GM12875 (cell line): ENCODE data around the gene RIMS1.

Source experiments
- H3K4me3 ChIP-seq: one replicate; pipeline ENCODE4 v1.5.1; 2011; ENCODE audit warnings: low read depth, low read length, control low read depth
- TF ChIP-seq, protein P1 (sequence below): IDR thresholded peaks from 2 replicates; pipeline ENCODE4 v1.5.1; 2011; ENCODE audit warnings: low read depth, mild to moderate bottlenecking, control low read depth, inconsistent platforms, low read length, moderate library complexity, borderline replicate concordance; ENCODE audit not compliant: insufficient read depth

RIMS1 gene, protein sequence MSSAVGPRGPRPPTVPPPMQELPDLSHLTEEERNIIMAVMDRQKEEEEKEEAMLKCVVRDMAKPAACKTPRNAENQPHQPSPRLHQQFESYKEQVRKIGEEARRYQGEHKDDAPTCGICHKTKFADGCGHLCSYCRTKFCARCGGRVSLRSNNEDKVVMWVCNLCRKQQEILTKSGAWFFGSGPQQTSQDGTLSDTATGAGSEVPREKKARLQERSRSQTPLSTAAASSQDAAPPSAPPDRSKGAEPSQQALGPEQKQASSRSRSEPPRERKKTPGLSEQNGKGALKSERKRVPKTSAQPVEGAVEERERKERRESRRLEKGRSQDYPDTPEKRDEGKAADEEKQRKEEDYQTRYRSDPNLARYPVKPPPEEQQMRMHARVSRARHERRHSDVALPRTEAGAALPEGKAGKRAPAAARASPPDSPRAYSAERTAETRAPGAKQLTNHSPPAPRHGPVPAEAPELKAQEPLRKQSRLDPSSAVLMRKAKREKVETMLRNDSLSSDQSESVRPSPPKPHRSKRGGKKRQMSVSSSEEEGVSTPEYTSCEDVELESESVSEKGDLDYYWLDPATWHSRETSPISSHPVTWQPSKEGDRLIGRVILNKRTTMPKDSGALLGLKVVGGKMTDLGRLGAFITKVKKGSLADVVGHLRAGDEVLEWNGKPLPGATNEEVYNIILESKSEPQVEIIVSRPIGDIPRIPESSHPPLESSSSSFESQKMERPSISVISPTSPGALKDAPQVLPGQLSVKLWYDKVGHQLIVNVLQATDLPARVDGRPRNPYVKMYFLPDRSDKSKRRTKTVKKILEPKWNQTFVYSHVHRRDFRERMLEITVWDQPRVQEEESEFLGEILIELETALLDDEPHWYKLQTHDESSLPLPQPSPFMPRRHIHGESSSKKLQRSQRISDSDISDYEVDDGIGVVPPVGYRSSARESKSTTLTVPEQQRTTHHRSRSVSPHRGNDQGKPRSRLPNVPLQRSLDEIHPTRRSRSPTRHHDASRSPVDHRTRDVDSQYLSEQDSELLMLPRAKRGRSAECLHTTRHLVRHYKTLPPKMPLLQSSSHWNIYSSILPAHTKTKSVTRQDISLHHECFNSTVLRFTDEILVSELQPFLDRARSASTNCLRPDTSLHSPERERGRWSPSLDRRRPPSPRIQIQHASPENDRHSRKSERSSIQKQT (N-terminal part only)

DNA sequence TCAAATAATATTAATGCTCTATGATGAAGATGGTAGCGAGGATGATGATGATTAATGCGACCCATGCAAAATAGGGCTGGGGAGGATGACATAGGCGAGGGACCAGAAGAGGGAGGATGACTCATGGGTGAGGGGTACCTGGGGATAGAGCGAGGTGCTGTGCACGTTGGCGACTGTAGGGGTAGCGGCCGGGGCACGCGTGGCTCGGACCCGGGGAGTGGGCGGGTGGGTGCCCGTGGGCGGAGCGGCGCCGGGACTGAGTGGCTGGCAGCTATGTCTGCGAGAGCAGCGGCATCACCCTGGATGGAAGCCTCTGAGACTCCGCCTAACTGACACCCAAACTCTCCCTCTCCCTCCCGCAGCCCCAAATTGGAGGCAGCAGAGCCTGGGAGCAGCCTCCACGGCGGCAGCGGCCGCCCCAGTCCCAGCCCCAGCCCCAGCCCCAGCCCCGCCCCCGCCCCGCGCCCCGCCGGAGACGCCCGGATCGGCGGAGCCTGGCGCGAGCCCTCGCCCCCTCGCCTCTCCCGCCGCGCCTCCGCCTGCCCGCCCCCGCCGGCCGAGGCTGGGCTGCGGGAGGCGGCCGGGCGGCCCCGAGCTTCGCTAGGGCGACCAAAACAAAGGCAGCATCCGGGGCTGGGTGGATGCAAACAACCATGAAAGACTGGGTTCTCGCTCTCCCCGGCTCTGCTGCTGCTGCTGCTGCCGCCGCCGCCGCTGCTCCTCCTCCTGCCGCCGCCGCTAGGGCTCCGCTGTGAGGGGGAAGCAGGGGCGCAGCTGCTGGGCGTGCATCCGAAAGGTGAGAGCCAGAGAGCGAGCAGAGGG, at the start of gene RIMS1:
TSS of gene RIMS1 (plus strand) at position 367 of the 822 bp plus-strand sequence. CDS start 474 bp downstream, outside the sequence.
- H3K4me3 ChIP-seq = peak within 1 kb of the TSS; percentile 56
- TF ChIP-seq, protein P1, sequence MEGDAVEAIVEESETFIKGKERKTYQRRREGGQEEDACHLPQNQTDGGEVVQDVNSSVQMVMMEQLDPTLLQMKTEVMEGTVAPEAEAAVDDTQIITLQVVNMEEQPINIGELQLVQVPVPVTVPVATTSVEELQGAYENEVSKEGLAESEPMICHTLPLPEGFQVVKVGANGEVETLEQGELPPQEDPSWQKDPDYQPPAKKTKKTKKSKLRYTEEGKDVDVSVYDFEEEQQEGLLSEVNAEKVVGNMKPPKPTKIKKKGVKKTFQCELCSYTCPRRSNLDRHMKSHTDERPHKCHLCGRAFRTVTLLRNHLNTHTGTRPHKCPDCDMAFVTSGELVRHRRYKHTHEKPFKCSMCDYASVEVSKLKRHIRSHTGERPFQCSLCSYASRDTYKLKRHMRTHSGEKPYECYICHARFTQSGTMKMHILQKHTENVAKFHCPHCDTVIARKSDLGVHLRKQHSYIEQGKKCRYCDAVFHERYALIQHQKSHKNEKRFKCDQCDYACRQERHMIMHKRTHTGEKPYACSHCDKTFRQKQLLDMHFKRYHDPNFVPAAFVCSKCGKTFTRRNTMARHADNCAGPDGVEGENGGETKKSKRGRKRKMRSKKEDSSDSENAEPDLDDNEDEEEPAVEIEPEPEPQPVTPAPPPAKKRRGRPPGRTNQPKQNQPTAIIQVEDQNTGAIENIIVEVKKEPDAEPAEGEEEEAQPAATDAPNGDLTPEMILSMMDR = peak; percentile 52

DNA sequence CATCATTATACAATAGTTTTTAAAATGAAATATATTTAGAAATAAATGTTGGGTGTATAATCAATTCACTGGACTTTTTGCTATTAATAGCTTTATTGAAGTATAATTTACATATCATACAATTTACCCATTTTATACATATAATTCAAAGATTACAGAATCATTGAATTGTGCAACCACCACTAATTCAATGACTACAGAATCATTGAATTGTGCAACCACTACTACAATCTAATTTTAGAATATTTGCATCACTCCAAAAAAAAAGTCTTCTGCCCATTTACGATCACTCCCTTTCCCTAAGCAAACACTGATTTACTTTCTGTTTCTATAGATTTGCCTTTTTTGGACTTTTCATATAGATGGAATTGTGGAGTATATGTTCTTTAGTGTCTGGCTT, 35.1 kb upstream of the RIMS1 start:
- H3K4me3 ChIP-seq = no peak overlapping the region
- TF ChIP-seq, protein P1 = no peak

DNA sequence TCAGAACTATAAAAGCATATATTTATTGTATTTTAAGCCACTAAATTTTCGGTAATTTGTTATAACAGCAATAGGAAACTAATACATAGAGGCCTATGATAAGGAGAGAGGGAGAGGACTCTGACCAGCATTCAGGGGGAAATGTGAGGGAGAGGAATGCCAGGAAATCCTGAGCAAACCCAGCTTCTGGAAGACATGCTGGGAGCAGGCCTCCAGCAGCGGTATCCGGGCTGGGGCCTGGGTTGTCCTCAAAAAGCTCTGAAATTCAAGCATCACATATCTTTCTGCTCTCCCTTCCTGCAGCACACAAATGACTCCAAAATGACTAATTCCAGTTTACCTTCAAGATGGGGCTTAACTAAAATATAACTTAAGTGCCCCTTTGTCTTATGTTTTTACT, 33.4 kb upstream of the RIMS1 start:
- TF ChIP-seq, protein P1 = no peak
- no peak overlapping the region for H3K4me3 ChIP-seq

DNA sequence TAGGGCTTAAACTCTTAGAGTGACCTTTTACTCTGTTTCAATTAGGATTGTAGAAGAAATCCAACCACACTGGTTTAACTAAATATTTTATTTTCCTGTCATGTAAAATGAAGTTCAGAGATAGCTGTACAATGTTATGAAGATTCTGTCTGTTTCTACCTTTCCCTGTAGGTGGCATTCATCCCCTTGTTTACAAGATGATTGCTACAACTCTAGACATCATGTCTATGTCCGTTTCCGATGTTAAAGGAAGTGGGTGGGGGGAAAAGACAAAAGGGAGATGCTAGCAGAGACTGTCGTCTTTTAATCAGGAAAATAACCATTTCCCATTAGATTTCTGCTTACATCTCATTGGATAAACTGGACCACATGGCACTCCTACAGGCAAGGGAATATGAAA, 30.9 kb upstream of the RIMS1 start:
- TF ChIP-seq, protein P1 = no peak
- no peak overlapping the region for H3K4me3 ChIP-seq

DNA sequence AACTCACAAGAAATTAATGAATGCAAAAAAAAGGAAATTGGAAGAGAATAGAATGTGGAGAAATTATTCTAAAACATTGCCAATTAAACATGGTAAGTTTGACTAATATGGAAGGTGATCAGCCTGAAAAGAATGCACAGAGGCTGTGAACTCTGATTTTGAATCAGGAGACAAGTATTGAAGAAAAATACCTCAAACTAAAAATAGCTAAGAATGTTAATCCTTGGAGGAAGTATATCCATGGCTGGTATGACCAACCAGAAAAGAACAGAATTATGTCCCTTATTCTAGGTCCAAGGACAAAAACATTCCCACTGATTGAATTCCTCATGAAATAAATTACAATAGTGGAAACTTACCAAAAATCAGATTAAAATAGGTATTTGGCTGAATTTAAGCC, 7.3 kb upstream of the RIMS1 start:
- TF ChIP-seq, protein P1 = no peak
- no peak overlapping the region for H3K4me3 ChIP-seq

GRCh38 chr6:71887006-71887743, 825 bp downstream of the RIMS1 start:
- TF ChIP-seq, protein P1 = no peak
- H3K4me3 ChIP-seq = peak overlapping the region; percentile 56
